ENCODE measurements around the gene C11orf97.

Gene C11orf97

GRCh38 chr11:94507485-94507884 lies 4.8 kb upstream of the C11orf97 start:
- Mint-ChIP-seq H3K36me3 (peaks cover 2% of the 10 kb centered on the region), H3K9me3 (no peaks in the 10 kb centered on the region), H3K27ac (no peak overlapping the region), H3K4me1 (peaks cover 12% of the 10 kb centered on the region), H3K4me3 (no peak overlapping the region), H3K27me3 (peaks cover 13% of the 10 kb centered on the region)
- DNase-seq: no peak
- CTCF ChIA-PET: interaction anchor here (1.0 to 3.1 kb wide), 3 partner anchors 181 to 612 kb away, joined by 4 to 11 read pairs (median 5); no protein-coding TSS in a partner anchor

- no peak for DNase-seq
- CTCF ChIA-PET: interaction anchor here (0.7 kb wide), 1 partner anchor 618 kb away, joined by 3 read pairs; no protein-coding TSS in a partner anchor
- peaks cover 41% of the 10 kb centered on the region for H3K27me3 Mint-ChIP-seq
- peaks cover 17% of the 10 kb centered on the region for H3K4me1 Mint-ChIP-seq
- no peak overlapping the region for H3K27ac Mint-ChIP-seq
- H3K9me3 Mint-ChIP-seq: no peaks in the 10 kb centered on the region
- no peaks in the 10 kb centered on the region for H3K36me3 Mint-ChIP-seq
- H3K4me3 Mint-ChIP-seq: no peak overlapping the region
Measured at GRCh38 chr11:94513091-94513490, 830 bp downstream of the C11orf97 start.

DNA sequence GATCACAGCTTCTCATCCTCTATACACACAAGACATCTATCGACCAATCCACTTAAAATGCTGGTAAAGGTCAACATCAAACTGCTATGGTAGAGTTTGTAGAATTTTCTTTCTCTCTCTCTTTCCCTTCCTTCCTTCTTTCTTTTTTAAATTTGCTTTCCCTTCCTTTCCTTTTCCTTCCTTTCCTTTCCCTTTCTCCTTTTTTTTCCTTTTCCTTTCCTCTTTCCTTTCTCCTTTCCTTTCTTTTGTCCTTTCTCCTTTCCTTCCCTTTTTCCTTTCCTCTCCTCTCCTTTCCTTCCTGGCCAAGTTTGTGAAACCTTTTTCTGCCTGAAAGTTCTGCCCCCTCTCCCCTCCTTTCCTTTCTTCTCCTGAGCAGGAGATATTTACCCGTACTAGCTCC lies 3.1 kb downstream of the C11orf97 start:
- CTCF ChIA-PET: no interaction called here
- DNase-seq: no peak
- H3K9me3 Mint-ChIP-seq: no peaks in the 10 kb centered on the region
- H3K36me3 Mint-ChIP-seq: no peaks in the 10 kb centered on the region
- H3K27ac Mint-ChIP-seq: no peak overlapping the region
- peaks cover 17% of the 10 kb centered on the region for H3K4me1 Mint-ChIP-seq
- peaks cover 41% of the 10 kb centered on the region for H3K27me3 Mint-ChIP-seq
- no peak overlapping the region for H3K4me3 Mint-ChIP-seq

DNA sequence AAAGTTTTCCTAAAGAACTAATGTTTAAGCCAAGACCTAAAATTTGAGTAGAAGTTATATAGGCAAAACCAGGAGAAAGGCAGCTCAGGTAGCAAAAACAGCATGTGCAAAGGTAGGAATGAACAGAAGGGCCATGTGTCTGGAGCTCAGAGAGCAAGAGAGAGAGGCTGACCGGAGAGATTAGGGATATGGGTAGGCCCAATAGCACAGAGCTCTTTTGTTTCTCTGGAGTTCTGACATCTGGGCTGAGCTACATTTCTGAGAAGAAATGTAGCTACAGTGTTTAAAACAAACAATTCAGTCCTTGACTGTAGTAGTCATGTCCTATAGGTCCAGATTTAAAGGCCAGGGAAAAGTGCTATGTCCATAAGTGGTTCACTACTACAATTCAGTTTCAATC lies 4.5 kb downstream of the C11orf97 start:
- Mint-ChIP-seq H3K4me3 (no peak overlapping the region), H3K4me1 (peaks cover 13% of the 10 kb centered on the region), H3K27me3 (peaks cover 36% of the 10 kb centered on the region), H3K36me3 (no peaks in the 10 kb centered on the region), H3K9me3 (no peaks in the 10 kb centered on the region), H3K27ac (no peak overlapping the region)
- DNase-seq: no peak
- CTCF ChIA-PET: interaction anchor here (0.7 to 2.0 kb wide), 5 partner anchors 12 to 245 kb away, joined by 3 to 6 read pairs (median 3); no protein-coding TSS in a partner anchor

GRCh38 chr11:94518300-94518699 lies 6.0 kb downstream of the C11orf97 start:
- H3K4me1 Mint-ChIP-seq: no peaks in the 10 kb centered on the region
- DNase-seq: no peak
- H3K27ac Mint-ChIP-seq: no peak overlapping the region
- CTCF ChIA-PET: interaction anchor here (0.6 to 2.0 kb wide), 3 partner anchors 22 to 854 kb away, joined by 3 to 6 read pairs (median 4); no protein-coding TSS in a partner anchor
- peaks cover 22% of the 10 kb centered on the region for H3K27me3 Mint-ChIP-seq
- H3K4me3 Mint-ChIP-seq: no peak overlapping the region
- H3K36me3 Mint-ChIP-seq: no peaks in the 10 kb centered on the region
- H3K9me3 Mint-ChIP-seq: no peaks in the 10 kb centered on the region

- H3K9me3 Mint-ChIP-seq: no peaks in the 10 kb centered on the region
- H3K4me3 Mint-ChIP-seq: no peak overlapping the region
- no peak overlapping the region for H3K27ac Mint-ChIP-seq
- CTCF ChIA-PET: interaction anchor here (0.6 to 1.8 kb wide), 4 partner anchors 9 to 605 kb away, joined by 3 to 6 read pairs (median 5); no protein-coding TSS in a partner anchor
- DNase-seq: no peak
- H3K36me3 Mint-ChIP-seq: no peaks in the 10 kb centered on the region
- H3K4me1 Mint-ChIP-seq: no peaks in the 10 kb centered on the region
- peaks cover 19% of the 10 kb centered on the region for H3K27me3 Mint-ChIP-seq
Measured at GRCh38 chr11:94519478-94520084, 7.3 kb downstream of the C11orf97 start.

- no peak overlapping the region for H3K4me3 Mint-ChIP-seq
- H3K27me3 Mint-ChIP-seq: peaks cover 16% of the 10 kb centered on the region
- no peak for DNase-seq
- no peaks in the 10 kb centered on the region for H3K4me1 Mint-ChIP-seq
- no peaks in the 10 kb centered on the region for H3K9me3 Mint-ChIP-seq
- H3K36me3 Mint-ChIP-seq: no peaks in the 10 kb centered on the region
- H3K27ac Mint-ChIP-seq: no peak overlapping the region
- CTCF ChIA-PET: interaction anchor here (0.8 to 1.2 kb wide), 6 partner anchors 10 to 626 kb away, joined by 3 to 4 read pairs (median 3); no protein-coding TSS in a partner anchor
Measured at GRCh38 chr11:94521684-94522083, 9.4 kb downstream of the C11orf97 start.

DNA sequence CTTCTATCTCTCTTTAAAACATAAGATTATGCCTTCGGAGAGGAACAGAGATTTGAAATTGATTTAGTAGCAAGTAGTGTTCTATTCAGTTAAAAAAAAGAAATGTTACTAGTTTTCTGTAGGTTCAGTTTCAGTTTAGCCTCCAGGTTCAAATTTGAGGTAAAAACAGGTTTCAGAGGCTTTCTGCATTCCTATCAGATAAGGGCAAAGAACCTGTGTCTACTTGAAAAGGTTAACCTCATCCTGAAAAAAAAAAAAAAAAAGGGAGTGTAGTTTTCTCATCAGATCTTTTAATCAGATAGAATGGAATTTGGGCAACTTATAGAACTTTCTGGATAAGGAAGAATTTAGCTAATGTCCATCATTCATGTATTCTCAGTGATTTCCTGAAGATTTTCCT lies 12.1 kb downstream of the C11orf97 start:
- no peak for DNase-seq
- Mint-ChIP-seq H3K4me1 (no peaks in the 10 kb centered on the region), H3K4me3 (no peak overlapping the region), H3K27me3 (peaks cover 26% of the 10 kb centered on the region), H3K9me3 (no peaks in the 10 kb centered on the region), H3K27ac (no peak overlapping the region), H3K36me3 (no peaks in the 10 kb centered on the region)
- CTCF ChIA-PET: interaction anchor here (1.6 kb wide), 1 partner anchor 628 kb away, joined by 3 read pairs; no protein-coding TSS in a partner anchor

DNA sequence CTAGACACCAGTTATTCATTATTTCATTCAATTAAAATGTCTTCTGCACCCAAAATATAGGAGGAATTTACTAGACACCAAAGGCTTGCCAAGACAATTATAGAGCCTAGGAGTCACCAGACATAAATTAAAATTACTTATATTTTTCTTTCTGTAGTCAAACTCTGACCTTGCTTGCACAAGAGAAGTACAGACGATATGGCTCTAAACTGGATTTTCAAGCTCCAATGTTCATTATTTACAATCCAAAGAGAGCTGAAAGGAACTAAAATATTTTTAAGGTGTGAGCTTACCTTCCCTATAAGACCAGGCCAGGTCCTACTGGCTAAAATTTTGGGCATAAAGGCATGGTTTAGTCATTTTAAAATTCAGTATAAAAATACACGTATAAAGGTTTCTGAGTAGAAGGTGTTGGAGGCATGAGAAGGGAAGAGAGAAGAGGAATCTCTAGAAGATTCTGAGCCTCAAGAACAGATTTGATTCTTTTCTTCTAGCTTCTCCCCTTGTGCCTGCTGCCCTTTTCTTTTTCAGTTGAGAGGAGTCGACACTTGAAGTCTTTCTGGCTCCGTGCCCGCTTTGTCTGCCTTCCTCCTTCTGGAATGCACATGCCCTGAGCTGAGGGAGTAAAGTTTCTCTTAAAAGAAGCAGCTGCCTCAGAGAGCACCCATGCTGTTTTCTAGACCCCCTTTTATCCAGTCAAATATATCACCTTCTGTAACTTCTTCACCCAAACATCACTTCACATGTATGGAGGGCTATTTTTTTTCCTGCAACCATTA lies 13.5 kb downstream of the C11orf97 start:
- CTCF ChIA-PET: interaction anchor here (0.8 to 1.0 kb wide), 2 partner anchors 98 to 372 kb away, joined by 3 read pairs; no protein-coding TSS in a partner anchor
- Mint-ChIP-seq H3K27ac (no peak overlapping the region), H3K4me1 (no peaks in the 10 kb centered on the region), H3K4me3 (no peak overlapping the region), H3K27me3 (peaks cover 26% of the 10 kb centered on the region), H3K36me3 (no peaks in the 10 kb centered on the region), H3K9me3 (no peaks in the 10 kb centered on the region)
- no peak for DNase-seq

DNA sequence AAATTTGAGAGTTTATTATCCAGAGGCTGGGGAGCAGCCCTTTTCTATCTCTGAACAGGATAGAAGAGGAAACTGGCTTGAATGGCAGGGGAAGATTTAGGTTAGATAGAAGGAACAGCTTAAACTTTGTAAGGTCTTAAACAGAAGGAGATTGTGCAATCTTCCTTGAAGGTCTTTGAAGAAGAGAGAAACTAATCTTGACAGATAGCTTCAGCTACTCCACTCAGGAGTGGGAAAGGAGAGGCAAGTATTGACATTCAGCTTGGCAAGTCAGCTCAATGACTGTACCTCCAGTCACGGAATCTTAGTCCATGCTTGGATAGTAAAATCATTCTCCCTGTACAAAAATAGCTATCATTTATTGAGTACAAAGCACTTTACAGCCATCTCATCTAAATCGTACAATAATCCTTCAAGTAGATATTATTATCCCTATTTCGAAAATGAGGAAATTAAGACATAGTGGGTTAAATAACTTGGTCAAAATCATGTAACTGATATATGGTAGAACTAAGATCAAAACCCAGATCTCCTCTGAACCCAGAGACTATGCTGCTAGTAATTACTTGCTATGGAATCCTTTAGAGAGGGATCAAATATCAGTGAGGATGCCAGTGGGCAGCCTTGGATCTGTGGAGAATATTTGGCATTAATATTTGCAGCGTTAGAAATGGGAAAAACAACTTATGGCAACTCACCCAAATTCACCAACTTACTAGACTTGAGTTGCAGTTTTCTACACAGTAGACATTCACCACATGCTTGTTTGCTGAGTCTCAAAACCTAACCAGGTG lies 14.6 kb downstream of the C11orf97 start:
- H3K4me1 Mint-ChIP-seq: no peaks in the 10 kb centered on the region
- no peak overlapping the region for H3K27ac Mint-ChIP-seq
- no peaks in the 10 kb centered on the region for H3K9me3 Mint-ChIP-seq
- CTCF ChIA-PET: interaction anchor here (1.0 kb wide), 1 partner anchor 97 kb away, joined by 3 read pairs; no protein-coding TSS in a partner anchor
- H3K4me3 Mint-ChIP-seq: no peak overlapping the region
- H3K36me3 Mint-ChIP-seq: no peaks in the 10 kb centered on the region
- no peak for DNase-seq
- peaks cover 34% of the 10 kb centered on the region for H3K27me3 Mint-ChIP-seq

GRCh38 chr11:94528551-94528950 lies 16.3 kb downstream of the C11orf97 start:
- CTCF ChIA-PET: interaction anchor here (1.1 kb wide), 1 partner anchor 9 kb away, joined by 4 read pairs; no protein-coding TSS in a partner anchor
- no peak overlapping the region for H3K4me3 Mint-ChIP-seq
- no peak for DNase-seq

GRCh38 chr11:94532211-94532610 lies 19.9 kb downstream of the C11orf97 start:
- CTCF ChIA-PET: no interaction called here
- no peak overlapping the region for H3K27ac Mint-ChIP-seq
- no peaks in the 10 kb centered on the region for H3K4me1 Mint-ChIP-seq
- H3K4me3 Mint-ChIP-seq: no peak overlapping the region
- no peak for DNase-seq
- no peaks in the 10 kb centered on the region for H3K36me3 Mint-ChIP-seq
- peaks cover 26% of the 10 kb centered on the region for H3K27me3 Mint-ChIP-seq
- H3K9me3 Mint-ChIP-seq: no peaks in the 10 kb centered on the region

More at GRCh38 chr11:94528551-94528950, 16.3 kb downstream of the C11orf97 start:
- Mint-ChIP-seq H3K9me3 (no peaks in the 10 kb centered on the region), H3K36me3 (no peaks in the 10 kb centered on the region), H3K27ac (no peak overlapping the region), H3K4me1 (no peaks in the 10 kb centered on the region), H3K27me3 (peaks cover 35% of the 10 kb centered on the region)

GRCh38 chr11:94533206-94533605 lies 20.9 kb downstream of the C11orf97 start:
- H3K27ac Mint-ChIP-seq: no peak overlapping the region
- CTCF ChIA-PET: interaction anchor here (0.6 to 1.0 kb wide), 3 partner anchors 12 to 69 kb away, joined by 3 to 5 read pairs (median 3); no protein-coding TSS in a partner anchor
- H3K36me3 Mint-ChIP-seq: no peaks in the 10 kb centered on the region
- no peaks in the 10 kb centered on the region for H3K4me1 Mint-ChIP-seq
- DNase-seq: no peak
- no peak overlapping the region for H3K4me3 Mint-ChIP-seq
- peaks cover 30% of the 10 kb centered on the region for H3K27me3 Mint-ChIP-seq
- no peaks in the 10 kb centered on the region for H3K9me3 Mint-ChIP-seq

Data from activated naive CD4-positive, alpha-beta T cell treated with anti-CD3 and anti-CD28 coated beads, Interleukin-2, amount 10 ng/mL, durations not matched to agents 7 days and 5 days (primary cell).